HG03139 (cell line): ENCODE results near the gene FBXO31.
"Not testable (repeated sequence)": the region's sequence is repeated elsewhere in the genome, so short reads cannot be mapped to it uniquely, and the experiment has no call there.

Experiments
- ATAC-seq: cut with Tn5 transposase; IDR thresholded peaks from one replicate; pipeline ENCODE4 v1.9.1; 2021; ENCODE audit not compliant: unreplicated experiment

Gene FBXO31

GRCh38 chr16:87365021-87365713, 18.4 kb downstream of the FBXO31 start:
- ATAC-seq: no peak

- ATAC-seq: no peak
These were observed 19.7 kb downstream of the FBXO31 start for GRCh38 chr16:87363771-87364455.

GRCh38 chr16:87362828-87363559, 20.6 kb downstream of the FBXO31 start:
- not testable (repeated sequence) for ATAC-seq

- ATAC-seq: no peak
These were observed 21.5 kb downstream of the FBXO31 start for GRCh38 chr16:87361916-87362619.

- ATAC-seq: no peak
These were observed 22.5 kb downstream of the FBXO31 start for GRCh38 chr16:87360862-87361610.

- ATAC-seq: no peak
These were observed 24.5 kb downstream of the FBXO31 start for GRCh38 chr16:87359121-87359520.

GRCh38 chr16:87358696-87359095, 24.9 kb downstream of the FBXO31 start:
- ATAC-seq: no peak

- ATAC-seq: no peak
These were observed 25.3 kb downstream of the FBXO31 start for GRCh38 chr16:87358250-87358649.

GRCh38 chr16:87356491-87356853, 27.1 kb downstream of the FBXO31 start:
- no peak for ATAC-seq

- no peak for ATAC-seq
These were observed 30.0 kb downstream of the FBXO31 start for GRCh38 chr16:87353613-87354012.

- ATAC-seq: no peak
These were observed 30.8 kb downstream of the FBXO31 start for GRCh38 chr16:87352818-87353217.

GRCh38 chr16:87351320-87351698, 32.3 kb downstream of the FBXO31 start:
- ATAC-seq: no peak

- no peak for ATAC-seq
These were observed 32.8 kb downstream of the FBXO31 start for GRCh38 chr16:87350681-87351319.

- no peak for ATAC-seq
These were observed 33.5 kb downstream of the FBXO31 start for GRCh38 chr16:87350031-87350430.

- no peak for ATAC-seq
These were observed 34.9 kb downstream of the FBXO31 start for GRCh38 chr16:87348616-87349157.

- no peak for ATAC-seq
These were observed 35.5 kb downstream of the FBXO31 start for GRCh38 chr16:87347932-87348615.

GRCh38 chr16:87346517-87347060, 37.0 kb downstream of the FBXO31 start:
- ATAC-seq: no peak

- ATAC-seq: no peak
These were observed 37.7 kb downstream of the FBXO31 start for GRCh38 chr16:87345726-87346424.
